Jurkat, Clone E6-1 (cell line): ENCODE results near the gene CRTC1.

Experiments used
- DNase-seq: peaks from one replicate; pipeline ENCODE4 v3.0.0-alpha.2; 2011; ENCODE audit warnings: low read depth, low spot score
- H3K4me3 ChIP-seq: 2 replicates; pipeline ENCODE4 v1.5.1; 2011; ENCODE audit warnings: mild to moderate bottlenecking, low read length, control low read depth, moderate library complexity

The CRTC1 gene

DNA sequence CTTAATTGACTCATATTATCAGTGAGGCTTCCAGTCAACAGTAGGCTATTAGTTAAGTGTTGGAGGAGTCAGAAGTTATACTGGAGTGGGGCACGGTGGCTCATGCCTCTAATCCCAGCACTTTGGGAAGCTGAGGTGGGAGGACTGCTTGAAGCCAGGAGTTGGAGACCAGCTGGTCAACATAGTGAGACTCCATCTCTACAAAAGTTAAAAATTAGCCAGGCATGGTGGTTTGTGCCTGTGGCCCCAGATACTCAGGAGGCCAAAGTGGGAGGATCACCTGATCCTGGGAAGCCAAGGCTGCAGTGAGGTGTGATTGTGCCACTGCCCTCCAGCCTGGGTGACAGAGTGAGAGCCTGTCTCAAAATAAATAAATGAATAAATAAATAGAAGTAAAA is 54.5 kb downstream of the CRTC1 start:
- DNase-seq = no peak
- H3K4me3 ChIP-seq = no peak overlapping the region

DNA sequence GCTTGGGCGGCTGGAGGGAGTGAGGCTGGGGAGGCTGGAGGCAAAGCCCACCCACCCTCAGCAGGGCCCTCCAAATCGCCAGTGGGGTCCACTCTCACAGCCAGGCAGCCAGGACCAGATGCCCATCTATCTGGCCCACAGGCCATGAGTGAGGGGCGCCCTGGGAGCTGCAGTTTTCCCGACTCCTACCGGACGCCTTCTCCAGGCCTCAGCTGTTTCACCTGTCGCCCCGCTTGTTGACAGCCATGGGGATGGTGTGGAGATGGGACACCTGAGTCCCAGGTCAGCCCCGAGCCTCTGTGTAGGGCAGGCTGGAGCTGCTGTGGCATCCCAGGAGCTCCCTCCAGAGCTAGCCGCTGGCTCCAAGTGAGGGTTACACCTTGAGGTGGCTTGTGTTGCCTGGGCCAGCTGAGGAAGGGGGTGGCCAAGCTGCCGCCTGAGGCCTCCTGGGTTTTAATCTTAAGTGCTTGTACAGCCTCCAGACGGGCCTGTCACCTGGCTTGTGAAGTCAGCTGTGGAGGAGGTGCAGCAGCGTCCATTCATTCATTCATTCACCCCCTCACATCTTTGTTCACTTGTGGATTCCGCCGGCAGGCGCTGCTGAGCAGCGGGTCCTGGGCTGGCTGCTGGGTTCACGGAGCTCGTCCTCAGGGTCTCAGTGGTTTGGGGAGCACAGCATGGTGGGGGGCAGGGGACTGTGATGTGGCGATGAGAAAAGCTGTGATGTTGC is 55.6 kb downstream of the CRTC1 start:
- no peak overlapping the region for H3K4me3 ChIP-seq
- no peak for DNase-seq

DNA sequence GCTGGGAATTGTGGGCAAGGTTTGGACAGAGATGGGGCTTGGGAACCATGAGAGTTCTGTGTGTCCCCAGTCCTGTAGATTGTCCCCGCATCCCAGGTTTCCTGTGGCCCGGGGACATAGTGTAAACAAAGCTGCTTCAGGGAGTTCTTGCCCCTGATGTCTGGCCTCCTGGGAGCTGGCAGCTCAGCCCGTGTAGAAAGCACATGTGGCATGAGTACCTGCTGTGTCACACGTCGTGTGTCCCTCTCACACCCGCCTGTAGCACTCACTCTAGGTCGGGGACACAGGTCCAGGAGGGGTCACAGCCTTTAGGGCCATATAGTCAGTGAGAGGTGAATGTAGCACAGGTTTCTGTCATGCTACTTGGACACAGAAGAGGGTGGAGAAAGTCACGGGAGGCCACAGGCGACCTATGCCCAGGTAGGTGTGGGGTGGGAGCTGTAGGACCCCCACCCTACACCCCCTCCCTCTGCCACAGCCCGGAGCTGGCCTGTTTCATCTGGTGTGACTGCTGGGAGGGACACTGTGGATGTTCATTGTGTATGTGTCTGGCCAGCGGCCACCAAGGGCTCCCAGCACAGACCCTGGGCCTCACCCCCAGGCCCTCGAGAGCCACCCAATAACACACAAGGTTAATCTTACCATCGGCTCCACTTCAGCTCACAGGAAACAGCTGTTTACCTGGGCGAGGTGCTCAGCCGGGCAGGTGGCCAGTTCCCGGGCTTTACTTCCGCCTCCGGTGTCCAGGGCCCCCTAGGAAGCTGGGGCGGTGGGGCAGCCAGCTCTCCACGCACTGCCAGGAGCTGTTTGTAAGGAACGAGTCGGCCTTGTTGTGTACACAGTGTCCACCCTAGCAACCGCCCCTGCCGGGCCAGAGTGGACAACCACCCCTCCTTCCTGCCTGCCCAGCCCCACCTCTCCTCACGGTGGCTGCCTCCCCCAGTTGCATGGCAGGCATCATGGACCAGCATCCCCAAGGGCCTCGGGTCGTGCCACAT is 57.9 kb downstream of the CRTC1 start:
- H3K4me3 ChIP-seq = no peak overlapping the region
- DNase-seq = no peak

DNA sequence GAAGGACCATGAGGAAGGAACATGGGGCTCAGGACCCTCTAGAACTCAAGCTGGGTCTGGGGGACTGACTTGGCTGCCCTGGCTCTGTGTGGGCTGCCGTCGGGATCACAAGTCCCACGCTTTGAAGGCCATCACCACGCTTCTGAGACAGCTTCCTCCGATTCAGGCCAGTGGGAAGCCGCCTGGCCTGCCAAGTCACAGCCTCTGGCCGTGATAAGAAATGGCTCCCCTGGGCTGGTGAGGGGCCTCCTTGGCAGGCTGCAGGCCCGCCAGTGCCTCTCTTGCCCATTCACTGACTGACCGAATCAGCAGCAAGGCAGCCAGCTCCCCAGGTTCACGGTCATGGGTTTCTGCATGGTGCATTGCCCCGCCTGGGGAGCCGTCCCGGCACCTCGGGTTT is 58.8 kb downstream of the CRTC1 start:
- DNase-seq = no peak
- H3K4me3 ChIP-seq = no peak overlapping the region

DNA sequence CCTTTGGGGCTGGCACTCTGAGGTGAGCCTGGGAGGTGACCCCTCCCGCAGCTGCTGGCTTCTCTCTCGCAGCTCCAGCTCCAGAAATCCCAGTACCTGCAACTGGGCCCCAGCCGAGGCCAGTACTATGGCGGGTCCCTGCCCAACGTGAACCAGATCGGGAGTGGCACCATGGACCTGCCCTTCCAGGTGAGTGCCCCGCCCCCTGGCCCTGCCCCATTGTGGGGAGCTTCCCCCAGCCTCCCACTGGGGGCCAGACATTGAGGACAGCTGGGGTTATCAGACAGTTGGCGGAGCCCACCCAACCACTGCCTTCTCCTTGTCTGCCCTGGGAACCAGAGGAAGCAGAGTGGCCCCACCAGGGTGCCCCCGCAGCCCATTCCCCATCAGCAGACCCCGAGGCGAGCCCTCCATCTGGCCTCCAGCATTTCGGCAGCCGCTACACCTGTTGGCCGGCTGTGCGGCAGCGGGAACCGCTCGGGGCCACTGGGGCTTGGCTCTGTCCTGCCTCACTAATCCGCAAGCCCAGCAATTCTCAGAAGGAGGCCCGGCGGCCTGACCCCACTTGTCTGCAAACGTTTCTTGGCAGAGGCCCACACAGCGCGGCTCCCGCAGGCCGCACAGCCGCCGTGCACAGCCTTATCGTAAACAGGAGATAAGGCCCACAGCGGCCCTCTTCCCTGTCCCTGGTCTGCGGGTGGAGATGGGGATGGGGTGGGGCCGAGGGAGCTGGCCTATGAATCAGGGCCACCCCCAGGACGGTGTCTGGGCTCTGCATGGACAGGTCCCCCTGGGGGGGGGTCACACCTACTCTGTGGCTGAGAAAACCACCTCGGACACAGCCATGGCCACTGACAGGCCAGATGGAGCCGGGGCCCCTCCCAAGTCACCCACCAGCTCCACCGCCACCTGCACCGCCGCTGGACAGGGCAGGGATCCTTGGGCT is 59.6 kb downstream of the CRTC1 start:
- no peak overlapping the region for H3K4me3 ChIP-seq
- DNase-seq = no peak

DNA sequence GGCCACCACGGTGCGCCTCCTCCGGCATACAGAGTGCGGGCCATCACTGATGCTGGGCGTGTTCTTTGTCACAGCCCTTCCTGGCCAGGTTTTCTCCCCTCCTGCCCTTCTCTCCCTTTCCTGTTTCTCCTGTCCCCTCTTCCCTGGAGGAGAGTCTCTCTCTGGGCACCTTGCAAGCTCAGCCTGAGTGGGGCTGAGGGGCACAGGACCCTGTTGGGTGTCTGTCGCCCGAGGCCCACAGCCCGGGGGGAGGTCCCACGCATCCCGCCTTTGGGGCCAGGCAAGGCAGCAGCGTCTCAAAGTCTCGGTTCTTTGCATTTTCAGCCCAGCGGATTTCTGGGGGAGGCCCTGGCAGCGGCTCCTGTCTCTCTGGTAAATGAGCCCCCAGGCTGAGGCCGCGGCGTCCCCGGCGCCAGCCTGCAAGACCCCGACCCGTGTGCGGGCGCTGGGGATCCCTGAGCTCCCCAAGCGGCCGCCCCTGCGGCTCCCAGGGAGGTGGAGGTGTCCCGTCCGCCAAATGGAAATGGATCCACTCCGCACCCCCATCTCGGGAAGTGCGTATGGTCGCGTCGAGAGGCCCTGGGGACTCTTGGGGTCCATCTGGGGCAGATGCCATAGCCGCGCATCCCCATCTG is 60.4 kb downstream of the CRTC1 start:
- DNase-seq = no peak
- H3K4me3 ChIP-seq = no peak overlapping the region

DNA sequence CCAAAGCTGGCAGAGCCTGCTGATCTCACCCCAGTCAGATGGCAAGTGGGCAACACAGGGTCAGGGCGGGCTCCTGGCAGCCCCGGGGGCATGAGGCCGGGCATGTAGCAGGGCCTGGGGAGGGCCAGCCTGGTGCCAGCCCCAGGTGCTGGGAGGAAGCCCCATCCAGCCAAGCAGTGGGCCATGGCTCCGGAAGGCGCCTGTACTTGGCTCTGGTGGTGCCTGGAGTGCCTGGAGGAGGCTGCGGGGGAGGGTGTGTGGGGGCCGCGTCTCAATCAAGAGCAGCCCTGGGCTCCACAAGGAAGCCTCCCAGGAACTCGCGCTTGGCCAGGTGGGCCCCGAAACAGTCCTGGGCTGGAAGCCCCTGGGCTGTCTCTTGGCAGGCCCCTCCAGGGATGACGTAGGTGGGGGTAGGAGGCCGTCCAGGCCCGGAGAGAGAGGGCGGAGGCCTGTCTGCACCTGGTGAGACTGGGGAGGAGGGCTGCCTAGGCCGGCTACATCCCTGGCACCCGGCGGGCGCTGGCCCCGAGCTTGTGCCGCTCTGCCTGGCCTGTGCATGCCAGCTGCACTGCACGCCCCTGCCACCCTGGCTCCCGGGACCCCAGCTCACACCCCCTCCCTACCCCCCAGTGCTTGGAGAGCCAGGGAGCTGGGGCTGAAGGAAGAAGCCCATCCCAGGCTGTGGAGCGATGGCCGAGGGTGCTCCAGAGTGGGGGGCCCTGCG is 61.7 kb downstream of the CRTC1 start:
- H3K4me3 ChIP-seq = no peak overlapping the region
- DNase-seq = no peak

DNA sequence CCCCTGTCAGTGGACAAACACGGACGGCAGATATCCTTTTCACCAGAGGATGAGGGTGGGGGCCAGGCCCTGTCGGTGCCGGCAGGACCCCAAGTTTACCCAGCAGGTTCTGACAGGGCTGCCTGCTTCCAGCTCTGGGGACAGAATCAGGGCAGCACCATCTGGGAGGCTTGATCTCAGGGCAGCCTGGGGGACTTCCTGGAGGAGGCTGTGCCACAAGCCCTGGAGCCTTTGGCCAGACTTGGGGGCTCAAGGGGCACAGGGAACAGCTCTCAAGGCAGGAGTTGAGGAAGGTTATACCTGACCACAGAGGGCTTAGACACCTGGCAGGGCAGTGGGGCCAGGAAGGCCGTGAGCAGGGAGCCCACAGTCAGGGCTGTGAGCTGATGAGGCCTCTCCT is 62.5 kb downstream of the CRTC1 start:
- no peak overlapping the region for H3K4me3 ChIP-seq
- DNase-seq = no peak

DNA sequence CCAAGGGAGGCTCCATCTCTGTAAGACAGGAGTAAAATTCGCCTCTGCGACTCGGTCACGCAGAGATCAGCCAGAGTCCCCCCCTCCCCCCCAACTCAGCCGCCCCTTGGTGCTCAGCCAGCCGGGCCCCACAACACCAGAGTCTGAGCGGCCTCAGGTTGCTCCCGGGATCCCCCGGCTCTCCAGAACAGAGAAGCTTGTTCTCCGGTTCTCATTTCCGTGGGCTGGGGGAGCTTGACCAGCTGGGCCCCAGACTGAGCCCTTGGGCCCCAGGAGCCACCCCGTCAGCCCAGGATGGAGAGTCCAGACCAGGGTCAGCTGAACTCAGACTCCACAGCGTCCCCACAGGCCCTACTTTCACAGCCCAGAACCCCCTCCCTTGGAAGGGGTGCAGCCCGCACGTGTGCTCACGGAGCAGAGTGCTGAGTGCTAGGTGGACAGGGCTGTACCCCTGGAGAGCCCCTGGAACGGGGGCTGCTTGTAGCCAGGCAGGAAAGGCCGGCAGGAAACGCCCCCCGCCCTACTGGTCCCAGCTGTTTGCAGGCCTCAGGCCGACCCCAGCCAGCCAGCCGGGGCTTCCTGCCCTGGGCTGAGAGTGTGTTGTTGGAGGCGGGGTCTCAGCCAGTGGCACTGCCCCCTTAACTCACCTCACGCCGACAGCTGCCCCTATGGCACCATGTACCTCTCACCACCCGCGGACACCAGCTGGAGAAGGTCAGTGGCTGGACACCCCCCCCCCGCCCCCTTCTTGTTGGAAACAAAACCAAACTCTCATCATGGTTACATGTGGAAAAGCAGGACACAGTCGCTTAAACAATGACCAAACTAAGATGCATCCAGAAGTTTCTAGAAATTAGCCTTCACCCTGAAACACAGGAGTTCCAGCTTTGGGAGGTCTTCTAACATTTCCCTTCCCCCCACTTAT is 63.2 kb downstream of the CRTC1 start:
- H3K4me3 ChIP-seq = no peak overlapping the region
- DNase-seq = no peak

DNA sequence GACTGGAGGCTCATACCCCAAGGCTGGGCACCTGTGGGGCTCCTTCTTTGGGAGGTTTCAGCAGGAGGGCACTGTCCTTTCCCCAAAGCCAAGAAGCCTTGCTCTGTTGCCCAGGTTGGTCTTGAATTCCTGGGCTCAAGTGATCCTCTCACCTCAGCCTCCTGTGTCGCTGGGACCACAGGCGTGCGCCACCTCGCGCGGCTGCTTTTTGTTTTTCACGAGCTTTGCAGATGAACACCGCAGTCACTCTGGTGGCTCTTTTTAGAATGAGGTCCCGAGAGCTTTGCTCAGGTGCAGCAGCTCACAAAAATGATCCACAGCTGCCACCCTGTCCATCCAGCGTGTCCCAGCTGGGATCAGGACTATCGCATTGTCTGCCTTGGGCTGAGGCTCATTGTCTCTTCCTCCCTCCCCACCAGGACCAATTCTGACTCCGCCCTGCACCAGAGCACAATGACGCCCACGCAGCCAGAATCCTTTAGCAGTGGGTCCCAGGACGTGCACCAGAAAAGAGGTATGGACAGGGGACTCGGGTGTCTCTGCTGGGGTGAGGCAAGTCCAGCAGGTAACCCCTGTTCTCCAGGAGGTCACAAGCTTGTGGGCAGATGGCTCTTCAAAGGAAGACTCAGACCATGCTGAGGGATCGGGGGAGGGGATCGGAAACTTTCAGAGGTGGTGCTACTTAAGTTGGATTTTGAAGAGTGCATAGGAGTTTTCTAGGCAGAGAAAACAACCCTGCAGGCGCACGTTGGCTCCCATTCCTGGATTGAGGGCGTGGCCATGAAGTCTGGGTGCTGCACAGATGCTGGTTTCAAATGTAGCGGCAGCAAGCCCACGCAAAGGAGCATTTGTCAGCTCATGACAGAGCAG is 66.1 kb downstream of the CRTC1 start:
- no peak overlapping the region for H3K4me3 ChIP-seq
- DNase-seq = no peak

DNA sequence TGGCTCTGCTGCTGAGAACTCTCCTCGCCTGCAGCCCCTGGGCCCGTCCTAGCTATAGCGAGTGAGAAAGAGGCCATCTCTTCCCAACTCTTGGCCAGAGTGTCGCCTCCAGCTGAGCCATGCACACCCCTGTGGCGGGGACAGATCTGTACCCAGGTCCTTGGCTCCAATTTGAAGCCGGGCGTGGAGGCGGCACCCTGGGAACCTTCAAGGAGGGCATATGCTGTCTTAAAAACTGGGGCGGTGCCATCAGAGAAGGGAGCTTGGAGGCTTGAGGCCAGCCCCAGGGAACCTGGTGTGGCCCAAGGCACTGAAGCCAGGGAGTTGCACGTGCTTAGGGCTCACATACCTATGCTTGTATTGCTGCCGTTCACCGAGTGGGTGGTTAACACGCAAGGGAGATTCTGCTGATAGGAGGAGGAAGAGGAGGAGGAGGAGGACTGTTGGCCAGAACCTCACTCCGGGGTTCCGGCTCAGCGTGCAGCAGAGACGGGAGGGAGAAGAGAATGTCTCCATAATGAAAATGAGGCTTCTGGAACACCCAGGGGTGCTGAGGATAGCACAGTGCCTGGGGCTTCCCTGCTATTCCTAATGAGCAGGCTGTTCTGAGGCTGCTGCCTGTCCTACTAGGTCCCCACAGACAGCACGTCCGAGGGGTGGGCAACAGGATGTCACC is 67.0 kb downstream of the CRTC1 start:
- no peak overlapping the region for H3K4me3 ChIP-seq
- DNase-seq = no peak

DNA sequence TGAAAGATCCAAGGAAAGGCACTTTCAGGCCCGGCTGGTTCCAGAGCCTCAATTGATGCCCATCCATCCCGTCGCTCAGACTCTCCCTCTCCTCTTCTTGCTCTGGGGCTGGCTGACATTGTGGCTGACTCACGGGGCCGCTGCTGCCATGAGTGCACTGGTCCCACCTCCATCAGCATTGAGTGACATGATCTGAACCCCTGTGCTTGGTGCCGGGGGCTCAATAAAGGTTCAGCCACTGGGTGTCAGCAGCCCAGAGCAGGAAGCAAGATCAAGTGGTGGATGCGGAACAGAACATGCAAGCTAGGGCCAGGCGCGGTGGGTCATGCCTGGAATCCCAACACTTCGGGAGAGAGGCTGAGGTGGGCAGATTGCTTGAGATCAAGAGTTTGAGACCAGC is 68.1 kb downstream of the CRTC1 start:
- DNase-seq = no peak
- no peak overlapping the region for H3K4me3 ChIP-seq

DNA sequence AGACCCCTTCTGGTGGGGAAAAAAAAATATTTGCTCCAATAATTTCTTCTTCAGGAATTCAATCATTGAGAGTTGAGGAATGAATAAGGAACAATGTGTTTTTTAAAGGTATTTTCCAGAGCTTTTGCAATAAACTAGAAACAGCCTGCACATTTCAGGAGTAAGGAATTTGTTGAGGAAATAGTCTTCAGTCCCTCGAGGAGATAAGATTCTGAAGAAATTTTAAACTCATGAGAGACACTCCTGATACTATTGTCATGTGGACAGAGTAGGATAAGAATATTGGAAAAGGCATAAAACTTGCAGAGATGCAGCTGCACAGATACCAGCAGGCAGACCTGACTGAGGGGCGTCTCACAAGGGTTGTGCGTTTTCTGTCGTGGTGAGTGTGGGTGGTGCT is 71.0 kb downstream of the CRTC1 start:
- DNase-seq = no peak
- no peak overlapping the region for H3K4me3 ChIP-seq

DNA sequence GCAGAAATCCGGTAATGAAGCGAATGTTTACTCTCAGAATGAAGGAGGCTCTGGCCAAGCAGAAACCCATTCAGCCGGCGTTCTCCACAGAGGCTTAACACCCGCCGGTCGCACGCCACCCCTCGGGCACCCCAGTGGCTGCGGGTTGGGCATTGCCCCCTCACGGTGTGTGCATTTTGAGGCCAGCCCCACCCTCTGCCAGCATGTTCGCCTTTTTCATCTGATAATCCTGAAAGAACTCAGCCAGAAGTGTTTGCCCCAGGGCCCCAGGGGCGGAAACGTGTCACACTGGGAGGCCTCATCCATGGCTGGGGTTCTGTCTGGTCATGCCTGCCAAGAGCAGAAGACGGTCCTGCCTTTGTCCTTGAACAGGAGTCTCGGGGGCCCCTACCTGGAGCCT is 73.4 kb downstream of the CRTC1 start:
- DNase-seq = no peak
- H3K4me3 ChIP-seq = no peak overlapping the region

DNA sequence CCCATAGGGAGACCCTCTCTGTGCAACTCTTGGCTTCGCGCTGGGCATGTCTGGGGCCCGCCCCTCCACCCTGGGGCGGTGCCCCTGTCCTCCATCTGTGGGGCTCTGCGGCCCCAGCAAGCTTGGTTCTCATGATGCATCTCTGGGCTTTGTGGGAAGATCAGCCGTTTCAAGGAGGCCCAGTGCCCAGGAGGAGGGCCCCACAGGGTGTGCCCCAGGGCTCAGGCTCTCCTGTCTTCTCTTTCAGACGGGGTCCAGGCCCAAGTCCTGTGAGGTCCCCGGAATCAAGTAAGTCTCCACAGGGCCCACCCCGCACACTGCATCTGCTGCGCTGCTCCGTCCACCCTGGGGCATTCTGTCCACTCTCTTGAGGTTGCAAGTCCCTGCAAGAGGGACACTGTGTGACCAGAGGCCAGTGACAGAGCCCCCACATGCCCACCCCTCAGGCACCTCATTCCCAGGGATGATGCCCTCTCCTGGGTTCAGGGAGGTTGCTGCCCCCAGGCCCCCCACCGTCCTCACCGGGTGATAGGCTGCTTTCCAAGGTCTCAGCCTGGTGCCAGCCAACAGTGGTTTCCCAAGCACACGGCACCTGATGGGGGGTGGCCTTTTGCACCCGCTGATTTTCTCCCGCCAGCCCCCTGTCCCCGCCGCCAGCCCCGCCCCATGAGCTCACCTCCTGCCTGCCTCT is 76.0 kb downstream of the CRTC1 start:
- H3K4me3 ChIP-seq = no peak overlapping the region
- DNase-seq = no peak
